OCI-LY3 (cell line): Measurements from ENCODE around the gene ICAM2.

Source experiments
- H2AFZ ChIP-seq: fragments of 200-600, 300-600 bp; shearing (Covaris generic); 2 replicates; pipeline ENCODE4 v1.6.0; 2014; ENCODE audit warnings: antibody characterized with exemption, low read depth, low read length
- H3K27ac ChIP-seq: fragments of 200-600, 300-600 bp; sonication (generic); 2 replicates; pipeline ENCODE4 v1.5.1; 2014; ENCODE audit warnings: mild to moderate bottlenecking, low read length, moderate library complexity, mixed read lengths
- H3K27me3 ChIP-seq: fragments of 200-600, 300-600 bp; sonication (generic); 2 replicates; pipeline ENCODE4 v1.6.1; 2014; ENCODE audit warnings: low read depth, low read length, mixed read lengths
- H3K36me3 ChIP-seq: fragments of 200-600, 300-600 bp; sonication (generic); replicated peaks from 2 replicates; pipeline ENCODE3; 2014; ENCODE audit warnings: low read depth, low read length, mixed read lengths
- H3K4me1 ChIP-seq: fragments of 300-600, 200-600 bp; sonication (generic); 2 replicates; pipeline ENCODE4 v1.6.1; 2014; ENCODE audit warnings: low read length, mixed read lengths
- H3K4me2 ChIP-seq: fragments of 200-600, 300-600 bp; sonication (generic); 2 replicates; pipeline ENCODE4 v1.6.1; 2014; ENCODE audit warnings: low read length, mixed read lengths
- H3K4me3 ChIP-seq: fragments of 300-600, 200-600 bp; sonication (generic); 2 replicates; pipeline ENCODE4 v1.5.1; 2014; ENCODE audit warnings: antibody characterized with exemption, mild to moderate bottlenecking, low read length, moderate library complexity
- H3K79me2 ChIP-seq: fragments of 300-600, 200-600 bp; shearing (Covaris generic); 2 replicates; pipeline ENCODE4 v1.6.1; 2014; ENCODE audit warnings: mild to moderate bottlenecking, low read length, mixed read lengths
- H3K9ac ChIP-seq: fragments of 300-600, 200-600 bp; shearing (Covaris generic); 2 replicates; pipeline ENCODE4 v1.6.0; 2014; ENCODE audit warnings: mild to moderate bottlenecking, low read length, moderate library complexity
- H3K9me3 ChIP-seq: fragments of 200-600, 300-600 bp; shearing (Covaris generic); 2 replicates; pipeline ENCODE4 v1.6.1; 2014; ENCODE audit warnings: low read length, mixed read lengths; ENCODE audit not compliant: insufficient read depth
- H4K20me1 ChIP-seq: fragments of 200-600, 300-600 bp; sonication (generic); 2 replicates; pipeline ENCODE4 v1.6.1; 2016; ENCODE audit warnings: low read length, mixed read lengths; ENCODE audit not compliant: insufficient read depth
- CTCF ChIP-seq: fragments of 200-600, 300-600 bp; sonication (generic); IDR thresholded peaks from 2 replicates; pipeline ENCODE4 v1.5.1; 2014; ENCODE audit warnings: antibody characterized with exemption, low read length, low read depth
- EZH2phosphoT487 ChIP-seq: fragments of 200-600 bp; shearing (Covaris generic); IDR thresholded peaks from 2 replicates; pipeline ENCODE4 v1.6.1; 2018; ENCODE audit warnings: antibody characterized with exemption, mixed run types, low read depth

The ICAM2 gene

GRCh38 chr17:63998050-63998720 lies 22.2 kb downstream of the ICAM2 start, which contains the start of gene PRR29:
Gene PRR29, plus strand, starts transcription at chr17:63998351. Its CDS starts 14 bp downstream, at chr17:63998365.
- Histone ChIP-seq H3K9ac (peak within 1 kb of the TSS; percentile 36; the same call in 1 of the 2 replicates), H3K27ac (no peak within 1 kb of the TSS), H3K9me3 (no peaks in the 10 kb centered on the region), H3K36me3 (peaks cover 2% of the 10 kb centered on the region), H2AFZ (peak within 1 kb of the TSS; percentile 73), H3K4me2 (peak within 1 kb of the TSS; percentile 98), H3K4me3 (peak within 1 kb of the TSS; percentile 86), H3K4me1 (peaks cover 9% of the 10 kb centered on the region), H3K79me2 (no peaks in the 10 kb centered on the region), H4K20me1 (no peaks in the 10 kb centered on the region), H3K27me3 (peaks cover 33% of the 10 kb centered on the region)
- TF ChIP-seq EZH2phosphoT487: no peak
- no peak for TF ChIP-seq CTCF

- peaks cover 36% of the 10 kb centered on the region for H3K27me3 ChIP-seq
- no peaks in the 10 kb centered on the region for H3K79me2 ChIP-seq
- H3K9ac ChIP-seq: peak overlapping the region; percentile 36; the same call in 1 of the 2 replicates
- no peaks in the 10 kb centered on the region for H3K36me3 ChIP-seq
- H3K4me2 ChIP-seq: peak overlapping the region; percentile 98
- H2AFZ ChIP-seq: peak overlapping the region; percentile 73
- H3K4me3 ChIP-seq: peak overlapping the region; percentile 86
- no peaks in the 10 kb centered on the region for H3K9me3 ChIP-seq
- H4K20me1 ChIP-seq: no peaks in the 10 kb centered on the region
- H3K4me1 ChIP-seq: peaks cover 9% of the 10 kb centered on the region
- H3K27ac ChIP-seq: no peak overlapping the region
- TF ChIP-seq CTCF (no peak), EZH2phosphoT487 (no peak)
These were observed 22.9 kb downstream of the ICAM2 start for GRCh38 chr17:63997341-63998048.

- Histone ChIP-seq H4K20me1 (no peaks in the 10 kb centered on the region), H3K27ac (no peak overlapping the region), H3K4me1 (peaks cover 9% of the 10 kb centered on the region), H3K4me2 (no peak overlapping the region), H3K27me3 (peaks cover 45% of the 10 kb centered on the region), H2AFZ (no peak overlapping the region), H3K79me2 (no peaks in the 10 kb centered on the region), H3K9me3 (no peaks in the 10 kb centered on the region), H3K36me3 (no peaks in the 10 kb centered on the region), H3K4me3 (no peak overlapping the region), H3K9ac (no peak overlapping the region)
- TF ChIP-seq EZH2phosphoT487 (no peak), CTCF (no peak)
These were observed 23.8 kb downstream of the ICAM2 start for GRCh38 chr17:63996430-63997182.

GRCh38 chr17:63995626-63996025 lies 24.8 kb downstream of the ICAM2 start:
- Histone ChIP-seq H3K27ac (no peak overlapping the region), H3K27me3 (peaks cover 47% of the 10 kb centered on the region), H3K36me3 (no peaks in the 10 kb centered on the region), H3K4me1 (peaks cover 11% of the 10 kb centered on the region), H3K9me3 (no peaks in the 10 kb centered on the region), H2AFZ (no peak overlapping the region), H3K4me3 (no peak overlapping the region), H3K79me2 (no peaks in the 10 kb centered on the region), H4K20me1 (no peaks in the 10 kb centered on the region), H3K9ac (no peak overlapping the region), H3K4me2 (no peak overlapping the region)
- TF ChIP-seq CTCF (no peak), EZH2phosphoT487 (no peak)
